PC-3 (cell line): ENCODE measurements around the gene TFF3.

Experiments
- CTCF ChIP-seq: fragments of 300-600 bp; sonication (generic); conservative IDR thresholded peaks from 2 replicates; pipeline ENCODE4 v1.5.1; 2017; ENCODE audit warnings: antibody characterized with exemption, low read depth, mild to moderate bottlenecking, low read length
- EZH2 ChIP-seq: fragments of 300-600 bp; sonication (generic); IDR thresholded peaks from one replicate; pipeline ENCODE4 v1.6.1; 2017; ENCODE audit warnings: antibody characterized with exemption, mild to moderate bottlenecking, low read length; ENCODE audit not compliant: unreplicated experiment
- EZH2phosphoT487 ChIP-seq: fragments of 300-600 bp; sonication (generic); IDR thresholded peaks from 2 replicates; pipeline ENCODE4 v1.6.1; 2018; ENCODE audit warnings: mild to moderate bottlenecking, antibody characterized with exemption, low read length, borderline replicate concordance

- no peak for TF ChIP-seq CTCF
- no peak for TF ChIP-seq EZH2
- TF ChIP-seq EZH2phosphoT487: no peak
Measured at GRCh38 chr21:42330380-42331371, 15.5 kb upstream of the TFF3 start.
